CD4-positive, alpha-beta T cell treated with Interleukin-15 for 4 hours (primary cell): ENCODE data around the gene SENP2.
"Not testable (repeated sequence)": the region's sequence is repeated elsewhere in the genome, so short reads cannot be mapped to it uniquely, and the experiment has no call there.

Experiments
- DNase-seq: peaks from one replicate; pipeline ENCODE4 v3.0.0-alpha.2; 2020; ENCODE audit warnings: low spot score

SENP2 gene

GRCh38 chr3:185586686-185587039, 568 bp downstream of the SENP2 start:
- DNase-seq: no peak

DNA sequence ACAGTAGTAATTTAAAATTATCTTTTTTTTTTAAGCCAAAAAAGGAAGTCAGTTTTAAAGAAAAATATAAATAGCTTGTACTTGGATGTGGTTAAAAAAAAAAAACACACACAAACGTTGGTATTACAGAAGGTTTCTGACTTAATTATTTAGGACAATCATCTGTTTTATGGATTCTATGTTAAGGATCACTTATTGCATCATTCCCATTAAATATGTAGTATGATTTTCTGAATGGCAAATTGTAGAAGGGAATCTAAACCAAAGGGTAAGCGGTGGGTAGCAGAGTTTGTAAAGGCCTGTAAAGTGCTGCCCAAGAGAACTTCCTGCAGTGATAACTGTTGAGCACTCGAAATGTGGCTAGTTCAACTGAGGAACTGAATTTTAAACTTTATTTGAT, 8.0 kb downstream of the SENP2 start:
- DNase-seq: no peak

DNA sequence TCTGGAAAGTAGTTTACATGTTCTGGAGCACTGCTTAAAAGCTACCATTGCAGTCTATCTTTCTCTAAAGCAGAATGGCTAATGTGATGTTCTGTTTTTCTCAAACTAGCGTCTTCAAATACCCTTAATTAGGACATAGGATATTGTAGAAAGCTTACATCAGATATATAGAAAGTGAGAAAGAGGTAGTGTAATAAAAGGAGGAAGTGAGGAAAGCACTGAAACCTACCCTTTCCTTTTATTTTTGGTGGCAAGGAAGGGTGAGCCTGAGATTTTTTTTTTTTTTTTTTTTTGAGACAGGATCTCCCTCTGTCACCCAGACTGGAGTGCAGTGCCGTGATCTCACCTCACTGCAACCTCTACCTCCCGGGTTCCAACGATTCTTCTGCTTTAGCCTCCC, 9.4 kb downstream of the SENP2 start:
- no peak for DNase-seq

DNA sequence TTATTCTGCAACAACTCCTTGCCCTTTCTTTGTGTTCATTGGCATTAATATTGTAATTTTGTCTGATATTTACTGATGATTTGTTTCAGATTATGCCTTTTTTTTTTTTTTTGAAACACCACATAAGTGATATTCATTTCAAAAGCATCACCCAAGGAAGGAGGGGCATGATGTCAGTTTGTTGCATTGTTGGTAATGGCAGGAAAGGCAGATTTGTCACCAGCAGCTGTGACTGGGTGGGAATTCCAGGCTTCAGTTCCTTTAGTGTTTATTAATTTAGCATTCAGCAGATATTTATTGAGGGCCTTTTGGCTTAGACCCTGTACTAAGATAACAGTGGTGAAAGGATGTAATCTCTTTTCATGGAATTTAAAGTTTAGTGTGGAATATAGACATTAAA, 19.5 kb downstream of the SENP2 start:
- DNase-seq: no peak

DNA sequence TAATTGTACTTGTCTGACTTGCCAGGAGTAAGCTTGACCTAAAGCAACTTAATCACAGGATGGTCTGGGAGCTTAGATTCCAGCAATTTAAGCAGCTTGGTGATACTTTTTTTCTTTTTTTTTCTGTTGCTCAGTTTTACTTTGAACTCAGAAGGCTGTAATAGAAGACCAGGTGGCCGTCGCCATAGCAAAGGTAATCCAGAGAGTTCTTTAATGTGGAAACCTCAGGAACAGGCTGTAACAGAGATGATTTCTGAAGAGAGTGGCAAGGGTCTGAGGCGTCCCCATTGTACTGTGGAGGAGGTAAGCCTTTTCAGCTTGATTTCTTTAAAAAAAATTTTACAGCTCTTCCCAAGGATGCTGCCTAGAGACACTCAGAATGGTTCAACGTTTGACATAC, 20.1 kb downstream of the SENP2 start:
- no peak for DNase-seq

DNA sequence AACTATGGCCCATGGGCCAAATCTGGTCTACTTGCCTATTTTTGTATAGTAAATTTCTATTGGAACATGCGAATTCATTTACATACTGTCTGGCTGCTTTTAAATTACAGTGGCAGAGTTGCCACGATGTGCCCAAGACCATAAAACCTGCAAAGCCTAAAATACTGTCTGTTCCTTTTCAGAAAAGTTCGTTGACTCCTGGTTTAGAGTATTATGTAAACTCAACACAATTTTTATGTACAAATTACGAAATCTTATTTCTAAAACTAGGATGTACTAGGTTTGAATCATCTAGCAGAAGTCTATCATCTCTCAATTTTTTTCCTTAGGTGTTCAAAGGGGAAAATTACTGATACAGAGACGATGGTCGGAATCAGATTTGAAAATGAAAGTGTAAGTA, 26.9 kb downstream of the SENP2 start:
- DNase-seq: no peak

DNA sequence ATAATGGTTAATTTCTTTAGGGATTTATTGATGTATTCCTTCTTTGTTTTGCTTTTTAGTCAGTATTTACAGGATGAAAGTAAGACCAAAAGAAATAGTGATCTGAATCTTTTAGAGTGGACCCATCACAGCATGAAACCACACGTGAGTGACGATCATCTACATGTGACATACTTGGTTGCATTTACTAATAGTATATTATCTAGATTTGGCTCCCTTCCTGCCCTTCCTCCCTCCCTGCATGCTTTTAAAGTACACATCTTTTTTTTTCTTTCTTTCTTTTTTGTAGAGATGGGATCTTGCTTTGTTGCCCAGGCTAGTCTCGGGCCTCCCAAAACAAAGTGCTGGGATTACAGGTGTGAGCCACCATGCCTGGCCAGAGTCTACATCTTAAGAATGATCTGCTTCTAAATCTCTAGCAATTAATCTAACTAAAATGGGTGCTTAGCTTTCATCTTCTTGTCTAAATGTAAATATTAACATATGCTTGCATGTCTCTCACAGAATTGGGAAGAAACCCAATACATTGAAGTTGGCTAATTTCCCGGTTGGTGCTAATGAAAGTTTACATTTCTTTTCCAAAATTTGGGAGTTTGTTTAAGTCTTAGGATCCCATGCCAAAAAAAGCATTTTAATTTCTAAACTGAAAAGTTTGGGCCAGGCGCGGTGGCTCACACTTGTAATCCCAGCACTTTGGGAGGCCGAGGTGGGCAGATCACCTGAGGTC, 38.0 kb downstream of the SENP2 start:
- DNase-seq: no peak

DNA sequence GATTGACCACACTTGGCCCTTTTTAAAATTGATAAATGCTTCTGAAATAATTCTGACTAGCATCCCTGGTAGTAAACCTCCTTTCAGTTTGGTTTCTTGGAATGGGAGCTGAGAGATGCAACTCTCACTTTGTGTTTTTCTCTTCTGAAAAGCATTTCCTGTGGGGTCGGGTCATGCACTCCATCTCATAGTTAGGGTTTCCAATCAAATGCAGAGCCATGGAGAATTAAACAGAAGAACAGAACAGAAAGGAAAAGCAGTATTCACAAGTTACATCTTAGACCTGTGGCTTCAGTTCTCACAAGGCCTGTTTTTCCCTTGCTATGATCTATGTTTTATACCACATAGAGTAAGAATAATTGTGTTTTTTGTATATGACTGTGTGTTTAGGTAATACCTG, 39.7 kb downstream of the SENP2 start:
- DNase-seq: no peak

- no peak for DNase-seq
These were observed 43.6 kb downstream of the SENP2 start for GRCh38 chr3:185629554-185630181.

DNA sequence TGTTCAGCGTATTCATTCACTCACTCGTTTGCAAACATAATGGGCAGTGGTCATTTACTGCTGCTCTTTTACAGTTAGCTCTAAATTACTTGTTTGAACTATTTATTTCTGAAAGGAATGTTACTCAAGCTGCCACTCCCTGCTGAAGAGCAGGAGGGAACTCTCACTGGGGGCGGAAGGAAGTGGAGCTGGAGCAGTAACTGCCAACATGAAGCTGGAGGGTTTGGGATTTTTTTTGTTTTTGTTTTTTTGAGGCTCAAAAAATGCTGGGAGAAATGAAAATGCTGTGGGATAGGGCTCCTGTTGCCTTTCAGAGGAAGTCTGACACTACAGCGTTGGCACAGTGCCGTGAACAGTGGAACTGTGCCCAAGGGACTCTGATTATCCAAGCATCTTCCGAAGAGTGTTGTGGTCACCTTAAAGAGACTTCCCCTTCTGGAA, 44.1 kb downstream of the SENP2 start:
- no peak for DNase-seq

DNA sequence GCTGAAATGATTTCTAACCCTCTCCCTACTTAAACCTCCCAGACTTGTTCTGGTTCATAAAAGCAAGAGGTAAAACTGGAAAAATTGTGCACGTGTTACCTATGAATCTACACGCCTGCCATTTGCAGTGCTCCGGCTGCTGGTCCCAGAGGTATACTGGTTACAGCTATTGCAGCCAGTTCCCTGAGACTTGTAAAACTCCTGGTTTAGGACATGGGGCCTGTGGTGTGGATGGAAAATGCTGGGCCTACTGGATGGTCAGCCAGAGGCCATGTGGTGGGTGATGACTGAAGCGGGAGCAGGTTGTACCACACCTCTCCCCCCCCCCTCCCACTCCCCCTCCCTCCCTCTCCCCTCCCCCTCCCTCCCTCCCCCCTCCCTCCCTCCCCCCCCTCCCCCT, 45.0 kb downstream of the SENP2 start:
- no peak for DNase-seq

DNA sequence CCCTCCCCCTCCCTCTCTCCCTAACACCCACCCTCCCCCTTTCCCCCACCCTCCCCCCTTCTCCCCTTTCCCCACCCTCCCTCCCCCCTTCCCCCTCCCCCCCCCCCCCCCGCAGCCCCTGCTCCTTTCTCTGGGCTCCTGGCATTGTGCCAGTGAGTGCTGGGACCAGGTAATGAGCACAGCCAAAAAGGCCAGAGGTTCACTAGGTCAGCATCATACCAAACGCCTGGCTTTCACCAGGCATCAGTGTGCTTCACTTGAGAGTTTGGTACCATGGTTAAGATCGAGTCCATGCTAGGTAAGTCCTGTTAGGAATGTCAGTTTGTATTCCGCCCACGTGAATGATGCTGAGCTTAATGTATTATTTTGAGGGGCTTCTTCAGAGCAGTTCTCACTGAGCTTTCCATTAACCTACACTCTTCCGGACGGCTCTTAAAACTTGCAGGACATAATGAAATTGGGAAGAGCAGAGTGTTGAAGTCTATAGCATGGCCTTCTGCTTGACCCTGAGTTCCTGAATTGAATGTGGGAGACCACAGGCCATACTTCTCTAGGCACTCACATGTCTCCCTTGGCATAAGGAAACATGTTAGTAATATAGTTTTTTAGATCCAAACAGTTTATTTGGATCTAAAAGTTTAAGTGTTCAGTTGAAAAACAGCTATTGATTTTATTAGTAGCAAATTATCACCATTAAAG, 45.6 kb downstream of the SENP2 start:
- DNase-seq: no peak

- no peak for DNase-seq
These were observed 46.9 kb downstream of the SENP2 start for GRCh38 chr3:185632996-185633395.

GRCh38 chr3:185637388-185637787, 51.3 kb downstream of the SENP2 start:
- no peak for DNase-seq

DNA sequence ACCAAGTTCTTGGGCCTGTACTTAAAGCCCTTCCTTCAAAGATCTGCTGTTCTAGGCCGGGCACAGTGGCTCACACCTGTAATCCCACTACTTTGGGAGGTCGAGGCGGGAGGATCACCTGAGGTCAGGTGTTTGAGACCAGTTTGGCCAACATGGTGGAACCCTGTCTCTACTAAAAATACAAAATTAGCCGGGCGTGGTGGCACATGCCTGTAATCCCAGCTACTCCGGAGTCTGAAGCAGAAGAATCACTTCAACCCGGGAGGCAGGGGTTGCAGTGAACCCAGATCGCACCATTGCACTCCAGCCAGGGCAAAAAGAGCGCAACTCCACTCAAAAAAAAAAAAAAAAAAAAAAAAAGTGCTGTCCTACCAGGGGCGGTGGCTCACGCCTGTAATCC, 52.6 kb downstream of the SENP2 start:
- DNase-seq: not testable (repeated sequence)

- no peak for DNase-seq
These were observed 53.6 kb downstream of the SENP2 start for GRCh38 chr3:185639632-185640206.

DNA sequence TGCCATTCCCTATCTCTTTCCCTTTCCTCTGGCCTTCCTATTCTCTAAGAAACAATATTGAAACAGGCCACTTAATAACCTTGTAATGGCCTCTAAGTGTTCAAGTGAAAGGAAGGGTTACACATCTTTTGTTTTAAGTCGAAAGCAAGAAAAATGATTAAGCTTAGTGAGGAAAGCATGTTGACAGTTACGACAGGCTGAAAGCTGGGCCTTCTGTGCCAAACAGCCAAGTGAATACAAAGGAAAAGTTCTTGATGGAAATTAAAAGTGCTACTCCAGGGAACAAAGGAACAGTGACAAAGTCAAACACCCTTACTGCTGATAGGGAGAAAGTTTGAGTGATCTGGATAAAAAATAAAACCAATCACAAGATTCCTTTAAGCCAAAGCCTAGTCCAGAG, 54.2 kb downstream of the SENP2 start:
- DNase-seq: no peak

GRCh38 chr3:185645191-185645590, 59.1 kb downstream of the SENP2 start:
- DNase-seq: not testable (repeated sequence)

DNA sequence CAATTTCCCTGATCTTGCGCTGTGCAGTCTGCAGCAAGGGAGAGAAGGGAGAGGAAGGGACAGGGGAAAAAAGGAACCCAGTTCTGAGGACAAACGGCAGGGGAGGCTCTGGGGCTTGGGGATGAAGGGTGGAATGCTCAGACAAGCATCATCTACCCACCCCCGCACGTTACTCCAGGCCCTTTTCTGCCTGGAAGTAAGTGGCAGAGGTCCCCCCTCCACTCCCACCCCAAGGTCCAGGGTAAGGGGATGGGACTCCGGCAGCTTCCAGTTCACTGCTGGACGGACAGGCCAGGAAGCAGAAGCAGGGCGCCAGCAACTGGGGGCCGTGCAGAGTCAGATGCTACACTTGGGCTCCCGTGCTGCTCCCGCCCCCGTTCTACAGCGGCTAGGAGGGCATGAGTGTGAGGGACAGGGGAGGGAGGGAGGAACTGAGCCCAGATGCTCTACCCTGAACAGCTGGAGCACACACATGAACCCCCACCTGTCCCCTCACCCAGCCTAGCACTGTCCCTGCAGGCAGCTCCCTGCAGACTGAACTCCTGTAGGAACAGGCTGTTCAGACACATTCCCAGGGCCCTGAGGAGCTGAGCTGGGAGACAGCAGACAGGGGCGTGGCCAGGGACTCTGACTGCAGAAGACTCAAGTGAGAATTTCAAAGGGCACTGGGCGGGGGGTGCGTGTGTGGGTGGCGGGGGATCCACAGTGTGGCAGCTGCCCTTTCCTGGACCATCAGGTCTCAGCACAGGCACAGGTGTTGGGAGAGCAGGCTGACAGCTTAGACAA, 59.7 kb downstream of the SENP2 start:
- no peak for DNase-seq

DNA sequence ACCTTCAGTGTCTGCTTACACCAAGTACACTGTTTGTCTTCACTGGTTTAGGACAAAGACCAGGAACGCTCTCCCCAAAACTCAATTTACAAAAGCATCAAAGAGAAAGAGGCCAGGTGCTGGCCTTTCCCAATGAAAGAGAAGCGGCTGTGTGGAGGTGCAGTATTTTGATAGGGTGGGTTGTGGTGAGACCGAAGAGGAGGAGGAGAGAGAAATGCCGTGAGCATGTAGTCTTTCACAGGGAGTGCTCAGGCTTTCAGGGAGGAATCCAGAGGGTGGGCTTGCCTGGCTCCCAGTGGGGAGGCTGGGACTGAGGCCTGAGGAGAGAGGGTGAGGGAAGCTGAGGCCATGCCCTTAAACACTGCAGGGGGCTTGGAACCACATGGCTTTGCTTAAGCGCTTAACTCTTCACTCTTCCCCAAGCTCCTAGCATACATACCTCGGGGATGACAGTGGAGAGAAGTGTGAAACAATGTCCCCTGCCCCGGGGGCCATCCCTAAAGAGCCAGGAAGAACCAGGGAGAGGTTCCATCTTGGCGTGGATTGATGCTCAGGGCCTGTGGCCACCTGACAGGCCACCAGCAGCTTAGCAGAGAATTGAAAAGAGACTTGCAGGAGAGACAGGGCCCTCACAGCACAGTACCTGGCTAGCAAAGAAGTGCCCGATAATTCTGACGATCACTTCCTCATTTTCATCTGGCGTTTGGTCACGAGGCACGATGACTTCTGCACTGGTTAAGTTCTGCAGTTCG, 60.5 kb downstream of the SENP2 start:
- no peak for DNase-seq

GRCh38 chr3:185647134-185647879, 61.2 kb downstream of the SENP2 start:
- no peak for DNase-seq
